ENCODE results near the gene BBS9. TPM values are rescaled to one million over a fixed set of nuclear protein-coding genes. Genes with fewer than 3 reads are reported as not detected.
"Not testable (repeated sequence)": the region's sequence is repeated elsewhere in the genome, so short reads cannot be mapped to it uniquely, and the experiment has no call there.

The BBS9 gene
- polyA plus RNA-seq, 12 donors, result 8.1 to 24.4 (median 19.3) TPM; not detected in 1

DNA sequence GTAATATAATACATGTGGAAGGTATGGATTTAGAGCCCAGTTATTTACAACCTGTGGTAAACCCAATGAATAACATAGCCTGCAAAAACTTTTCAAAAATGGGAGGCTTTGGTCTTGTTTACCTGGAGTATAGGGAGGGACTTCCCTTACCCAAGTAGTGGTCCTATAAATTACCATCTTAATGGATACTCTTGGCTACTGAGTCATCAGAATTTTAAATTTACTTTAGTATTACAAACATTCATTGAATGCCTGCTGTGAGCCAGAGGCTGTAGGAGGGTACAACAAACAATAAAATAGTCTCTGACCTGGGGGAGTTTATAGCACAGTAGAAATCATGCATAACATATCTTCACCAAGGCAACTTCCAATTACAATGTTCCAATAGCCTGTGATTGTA lies 365.1 kb downstream of the BBS9 start:
- no peak for DNase-seq

DNA sequence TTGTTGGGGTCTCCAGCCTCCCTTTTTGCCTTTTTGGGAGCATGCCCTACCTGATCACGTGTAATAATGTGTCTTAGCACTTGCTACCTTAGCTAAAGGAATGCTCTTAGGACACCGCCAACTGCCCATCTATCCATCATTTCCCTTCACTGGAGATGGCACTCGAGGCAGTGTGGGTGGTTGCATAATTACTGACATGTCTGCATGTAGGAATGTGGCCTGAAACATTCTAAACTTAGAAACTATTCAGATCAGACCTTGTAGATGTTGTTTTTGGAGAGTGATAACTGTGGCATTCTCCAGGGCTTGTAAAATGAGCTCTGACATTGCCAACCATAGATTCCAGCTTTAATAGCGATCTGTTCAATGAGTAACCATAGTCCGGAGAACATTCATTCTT lies 365.8 kb downstream of the BBS9 start:
- no peak for DNase-seq

DNA sequence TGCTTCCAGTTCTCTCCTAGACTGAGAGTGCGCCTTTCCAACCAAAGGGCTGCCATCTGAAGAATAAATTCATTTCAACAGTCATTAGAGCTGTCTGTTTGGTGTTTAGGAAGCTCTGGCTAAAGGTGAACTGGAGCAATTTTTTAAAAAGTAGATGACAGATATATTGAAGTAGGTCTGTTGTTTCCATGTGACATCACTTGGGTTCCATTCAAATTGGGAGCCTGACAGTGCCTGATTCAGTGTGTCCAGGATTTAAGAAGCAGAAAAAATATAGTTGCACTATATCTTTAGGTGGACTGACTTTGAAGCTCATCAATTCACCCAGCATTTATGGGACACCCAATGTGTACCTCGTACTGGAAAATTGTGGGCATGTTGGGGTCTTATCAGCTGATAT lies 367.7 kb downstream of the BBS9 start:
- DNase-seq, result peak; percentile 69

GRCh38 chr7:33500703-33501701 lies 371.6 kb downstream of the BBS9 start:
- peak; percentile 86 for DNase-seq

DNA sequence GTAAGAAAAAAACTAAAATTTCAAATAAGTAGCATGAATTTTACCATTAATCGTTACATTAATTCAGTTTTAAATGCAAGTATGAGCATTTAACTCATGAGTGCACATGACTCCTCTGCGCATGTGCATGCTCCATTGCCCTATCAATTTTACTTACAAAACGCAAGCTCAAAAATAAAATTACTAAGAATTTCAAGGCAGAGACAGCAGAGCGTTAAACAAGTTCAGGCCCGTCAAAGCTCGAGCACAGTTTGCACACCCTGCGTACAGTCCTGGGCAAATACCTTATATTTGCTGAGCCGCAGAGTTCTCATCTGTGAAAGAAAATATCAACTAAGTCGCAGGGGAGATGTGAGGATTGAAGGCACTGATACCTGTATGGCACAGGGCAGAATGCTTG lies 373.6 kb downstream of the BBS9 start:
- no peak for DNase-seq

DNA sequence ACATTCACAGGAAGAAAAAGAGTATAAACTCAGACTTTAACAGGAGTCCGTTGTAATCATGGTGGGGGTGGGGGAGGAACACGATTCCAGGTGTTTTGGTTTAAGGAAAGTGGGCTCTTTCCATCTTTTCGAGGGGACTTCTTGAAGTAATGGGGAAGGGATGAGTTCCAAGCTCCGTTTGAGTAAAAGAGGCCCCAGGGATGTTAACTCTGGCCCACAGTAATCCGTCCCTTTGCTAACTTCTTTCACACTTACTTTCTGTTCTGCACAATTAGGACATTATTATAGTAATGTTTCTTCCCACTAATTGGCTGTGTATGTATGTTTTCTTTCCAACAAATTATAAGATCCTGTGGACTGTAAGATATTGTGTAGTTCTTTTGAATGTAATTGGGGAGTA lies 374.4 kb downstream of the BBS9 start:
- DNase-seq, result peak; percentile 34

- peak; percentile 59 for DNase-seq
Measured at GRCh38 chr7:33504266-33504665, 374.9 kb downstream of the BBS9 start.

DNA sequence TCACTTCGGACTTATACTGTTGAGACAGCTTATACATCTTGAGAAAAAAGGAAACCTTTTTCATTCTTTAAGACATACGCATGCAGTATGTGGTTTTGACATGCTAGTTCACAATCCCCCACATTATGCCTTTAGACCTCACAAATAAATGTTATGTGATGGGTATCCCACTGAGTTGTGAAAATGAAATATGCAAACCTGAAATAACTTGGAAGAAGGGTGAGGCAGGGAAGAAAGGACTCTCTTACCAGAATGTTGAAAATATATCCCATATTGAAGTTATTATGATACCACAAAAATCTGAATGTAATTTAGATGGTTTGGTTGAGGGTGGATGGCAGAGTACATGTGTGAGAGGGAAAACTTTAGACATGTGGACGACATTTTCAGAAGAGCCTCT lies 379.8 kb downstream of the BBS9 start:
- no peak for DNase-seq

GRCh38 chr7:33511778-33512177 lies 382.4 kb downstream of the BBS9 start:
- no peak for DNase-seq

DNA sequence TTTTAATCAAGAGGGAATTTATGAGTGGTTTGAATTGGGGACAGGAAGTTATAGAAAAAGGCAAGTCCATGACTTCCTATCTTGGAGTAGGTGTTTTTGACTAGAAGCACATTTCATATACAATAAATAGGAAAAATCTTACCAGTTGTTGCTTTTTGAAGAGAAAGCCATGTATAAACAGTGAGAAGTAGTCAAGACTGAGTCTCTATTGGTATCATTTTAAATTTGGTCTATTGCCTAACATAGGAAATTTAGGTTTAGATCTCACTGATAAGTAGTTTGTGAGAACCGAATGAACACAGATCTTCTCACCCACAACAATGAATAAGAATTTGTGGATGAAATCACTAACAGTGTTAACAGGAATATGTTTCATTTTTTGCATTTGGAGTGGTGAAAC lies 387.2 kb downstream of the BBS9 start:
- no peak for DNase-seq

- DNase-seq, result no peak
Measured at GRCh38 chr7:33517191-33517590, 387.8 kb downstream of the BBS9 start.

DNA sequence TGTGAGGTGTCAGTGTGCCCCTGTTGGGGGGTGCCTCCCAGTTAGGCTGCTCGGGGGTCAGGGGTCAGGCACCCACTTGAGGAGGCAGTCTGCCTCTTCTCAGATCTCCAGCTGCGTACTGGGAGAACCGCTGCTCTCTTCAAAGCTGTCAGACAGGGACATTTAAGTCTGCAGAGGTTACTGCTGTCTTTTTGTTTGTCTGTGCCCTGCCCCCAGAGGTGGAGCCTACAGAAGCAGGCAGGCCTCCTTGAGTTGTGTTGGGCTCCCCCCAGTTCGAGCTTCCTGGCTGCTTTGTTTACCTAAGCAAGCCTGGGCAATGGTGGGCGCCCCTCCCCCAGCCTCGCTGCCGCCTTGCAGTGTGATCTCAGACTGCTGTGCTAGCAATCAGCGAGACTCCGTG lies 397.6 kb downstream of the BBS9 start:
- not testable (repeated sequence) for DNase-seq

DNA sequence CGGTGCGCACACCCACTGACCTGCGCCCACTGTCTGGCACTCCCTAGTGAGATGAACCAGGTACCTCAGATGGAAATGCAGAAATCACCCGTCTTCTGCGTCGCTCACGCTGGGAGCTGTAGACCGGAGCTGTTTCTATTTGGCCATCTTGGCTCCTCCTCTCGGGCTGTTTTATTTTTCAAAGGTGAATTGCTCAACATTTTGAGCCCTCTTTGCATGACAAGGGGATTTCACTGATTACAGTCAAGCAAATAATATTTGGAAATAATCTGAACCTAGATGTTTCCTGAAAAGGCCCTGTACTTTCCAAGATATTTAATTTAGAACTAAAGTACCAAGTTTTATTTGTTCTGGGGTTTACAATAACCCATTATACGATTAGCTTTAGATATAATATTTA lies 398.2 kb downstream of the BBS9 start:
- DNase-seq, result not testable (repeated sequence)

DNA sequence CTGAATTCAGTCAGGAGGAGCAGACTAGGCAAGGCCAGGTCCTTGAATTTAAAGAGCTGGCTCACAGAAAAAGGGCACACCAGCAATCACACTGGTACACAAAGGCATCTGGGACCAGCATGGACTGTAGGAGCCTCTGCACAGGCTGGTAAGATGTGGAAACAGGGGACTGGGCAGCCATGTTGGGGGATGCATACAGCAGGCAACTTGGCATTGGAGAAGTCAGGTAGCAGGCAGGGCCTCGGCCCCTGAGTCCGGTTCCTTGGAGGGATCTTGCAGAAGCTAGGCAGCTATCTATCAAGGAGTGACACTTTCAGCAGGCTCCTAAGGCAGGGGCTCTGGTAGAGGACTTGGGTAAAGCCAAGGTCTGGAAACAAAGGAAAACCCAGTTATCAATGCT lies 399.7 kb downstream of the BBS9 start:
- DNase-seq, result no peak

GRCh38 chr7:33530664-33531063 lies 401.3 kb downstream of the BBS9 start:
- DNase-seq, result no peak

DNA sequence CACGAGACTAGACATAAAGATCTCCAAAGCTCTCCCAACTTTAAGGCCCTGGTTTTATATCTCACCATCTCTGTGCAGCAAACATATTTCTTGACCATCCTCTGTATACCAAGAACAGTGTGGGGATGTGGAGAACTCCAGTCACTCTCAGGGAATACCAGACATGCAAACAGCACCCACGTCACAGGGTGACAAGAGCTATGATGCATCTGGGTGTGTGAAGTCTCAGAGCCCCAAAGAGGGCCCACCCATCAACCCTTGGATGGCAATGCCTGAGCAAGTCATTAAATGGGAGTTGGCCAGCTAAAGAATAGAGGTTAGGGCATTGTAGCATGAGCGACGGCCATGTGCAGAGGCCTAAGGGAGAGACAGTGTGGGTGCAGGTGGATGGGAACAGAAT lies 402.5 kb downstream of the BBS9 start:
- no peak for DNase-seq

DNA sequence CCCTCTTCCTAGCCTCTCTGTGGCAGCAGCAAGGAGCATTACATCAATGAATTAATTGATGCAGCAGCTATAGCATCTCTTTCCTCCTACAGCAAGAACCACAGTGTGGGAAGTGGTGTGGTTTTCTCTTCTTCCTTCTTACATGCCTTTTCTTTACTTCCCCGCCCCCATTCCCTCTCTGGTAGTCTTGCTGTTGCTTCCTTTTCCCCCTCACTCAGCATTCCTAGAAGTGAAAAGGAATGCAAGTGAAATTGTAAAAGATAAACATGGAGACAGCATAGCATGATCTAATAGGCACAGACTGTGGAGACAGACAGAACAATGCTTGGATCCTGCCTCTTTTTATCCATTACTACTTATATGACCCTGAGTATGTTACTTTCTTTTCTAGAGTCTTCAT lies 405.5 kb downstream of the BBS9 start:
- DNase-seq, result no peak

- DNase-seq, result no peak
Measured at GRCh38 chr7:33535989-33536388, 406.6 kb downstream of the BBS9 start.

- DNase-seq, result no peak
Measured at GRCh38 chr7:33536398-33537103, 407.2 kb downstream of the BBS9 start.

GRCh38 chr7:33537104-33537477 lies 407.7 kb downstream of the BBS9 start:
- DNase-seq, result no peak

- no peak for DNase-seq
Measured at GRCh38 chr7:33539198-33539597, 409.8 kb downstream of the BBS9 start.

DNA sequence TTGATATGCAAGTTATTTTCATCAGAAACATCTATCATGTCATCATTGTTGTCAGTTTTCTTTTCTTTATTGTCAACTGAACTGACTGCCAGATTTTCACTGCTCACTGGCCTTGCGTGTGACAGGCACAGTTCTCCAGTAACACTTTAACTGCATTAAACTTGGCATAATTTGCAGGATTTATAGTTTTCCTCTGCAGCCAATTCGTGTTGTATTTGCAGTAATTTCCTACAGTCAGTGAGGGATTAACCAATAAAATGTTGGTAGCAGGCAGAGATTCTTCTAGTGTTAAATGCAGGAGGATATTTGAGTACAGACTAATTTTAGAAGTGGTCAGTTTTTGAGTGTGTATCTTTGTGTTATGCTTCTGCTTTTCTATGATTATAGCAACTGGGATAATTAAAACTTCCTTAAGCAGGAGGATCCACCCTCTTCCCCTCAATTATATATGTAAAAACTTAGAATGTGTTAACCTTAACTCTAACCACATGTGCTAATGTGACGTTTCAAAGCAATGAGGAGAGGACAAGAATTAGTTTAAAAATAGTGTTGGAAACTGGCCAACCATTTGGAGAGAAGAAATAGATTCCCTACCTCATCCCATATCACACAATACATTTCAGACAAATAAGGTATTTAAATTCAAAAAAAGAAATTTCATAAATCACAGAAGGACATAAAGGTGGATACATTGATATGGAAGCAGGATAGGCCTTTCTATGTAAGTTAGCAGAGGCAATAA lies 410.5 kb downstream of the BBS9 start:
- no peak for DNase-seq

All from muscle of arm (tissue), 12 donors.